AG09309 (cell line): ENCODE data around the gene CR2.

Experiments
- DNase-seq: peaks from one replicate; pipeline ENCODE4 v3.0.0-alpha.2; 2010; ENCODE audit warnings: low read depth
- H3K4me3 ChIP-seq: 2 replicates; pipeline ENCODE4 v1.5.1; 2011; ENCODE audit warnings: mild to moderate bottlenecking, low read depth, low read length, moderate library complexity; ENCODE audit not compliant: control insufficient read depth
- TF ChIP-seq, protein P1 (sequence below): IDR thresholded peaks from 2 replicates; pipeline ENCODE4 v1.5.1; 2011; ENCODE audit warnings: mild to moderate bottlenecking, low read depth, low read length, inconsistent platforms; ENCODE audit not compliant: insufficient read depth, control insufficient read depth; ENCODE audit errors: missing control alignments

The CR2 gene

DNA sequence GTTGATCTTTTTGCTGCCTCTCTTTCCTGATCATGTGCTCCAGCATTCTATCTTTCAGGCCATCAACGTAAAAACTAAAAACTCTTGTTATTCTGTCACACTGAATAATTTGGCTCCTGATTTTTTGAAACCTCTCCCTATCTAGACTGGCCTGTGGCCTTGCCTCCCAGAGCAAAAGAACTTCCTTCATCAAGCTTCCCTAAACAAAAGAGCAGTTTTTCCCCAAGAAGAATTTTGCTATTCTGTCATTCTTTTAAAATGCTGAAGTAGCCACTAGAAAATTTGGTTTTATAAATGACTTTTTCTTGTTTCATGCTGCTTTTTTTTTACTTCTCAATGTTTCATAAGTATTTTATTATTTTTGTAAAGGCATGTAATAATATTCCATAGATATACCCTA is 37.1 kb upstream of the CR2 start:
- no peak for DNase-seq
- TF ChIP-seq, protein P1, sequence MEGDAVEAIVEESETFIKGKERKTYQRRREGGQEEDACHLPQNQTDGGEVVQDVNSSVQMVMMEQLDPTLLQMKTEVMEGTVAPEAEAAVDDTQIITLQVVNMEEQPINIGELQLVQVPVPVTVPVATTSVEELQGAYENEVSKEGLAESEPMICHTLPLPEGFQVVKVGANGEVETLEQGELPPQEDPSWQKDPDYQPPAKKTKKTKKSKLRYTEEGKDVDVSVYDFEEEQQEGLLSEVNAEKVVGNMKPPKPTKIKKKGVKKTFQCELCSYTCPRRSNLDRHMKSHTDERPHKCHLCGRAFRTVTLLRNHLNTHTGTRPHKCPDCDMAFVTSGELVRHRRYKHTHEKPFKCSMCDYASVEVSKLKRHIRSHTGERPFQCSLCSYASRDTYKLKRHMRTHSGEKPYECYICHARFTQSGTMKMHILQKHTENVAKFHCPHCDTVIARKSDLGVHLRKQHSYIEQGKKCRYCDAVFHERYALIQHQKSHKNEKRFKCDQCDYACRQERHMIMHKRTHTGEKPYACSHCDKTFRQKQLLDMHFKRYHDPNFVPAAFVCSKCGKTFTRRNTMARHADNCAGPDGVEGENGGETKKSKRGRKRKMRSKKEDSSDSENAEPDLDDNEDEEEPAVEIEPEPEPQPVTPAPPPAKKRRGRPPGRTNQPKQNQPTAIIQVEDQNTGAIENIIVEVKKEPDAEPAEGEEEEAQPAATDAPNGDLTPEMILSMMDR: no peak
- H3K4me3 ChIP-seq: no peak overlapping the region

DNA sequence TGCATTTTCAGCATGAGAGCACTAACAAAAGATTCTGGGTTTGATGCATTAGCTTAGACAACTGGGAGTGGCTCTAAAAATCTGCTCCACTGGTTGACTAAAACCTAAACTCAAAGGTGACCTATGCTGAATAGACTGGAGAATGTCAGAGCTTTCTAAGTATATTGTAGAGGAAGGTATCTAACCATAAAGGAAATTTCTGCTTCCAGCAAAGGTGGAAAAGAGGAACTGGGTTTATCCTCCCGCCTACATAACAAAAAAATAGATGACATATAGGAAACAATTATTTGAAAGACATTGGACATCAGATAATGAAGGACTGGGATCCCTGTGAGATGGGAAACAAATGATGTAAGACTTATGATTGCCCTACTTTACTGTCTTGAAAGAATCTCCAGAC is 35.8 kb upstream of the CR2 start:
- DNase-seq: no peak
- no peak overlapping the region for H3K4me3 ChIP-seq
- TF ChIP-seq, protein P1: no peak

DNA sequence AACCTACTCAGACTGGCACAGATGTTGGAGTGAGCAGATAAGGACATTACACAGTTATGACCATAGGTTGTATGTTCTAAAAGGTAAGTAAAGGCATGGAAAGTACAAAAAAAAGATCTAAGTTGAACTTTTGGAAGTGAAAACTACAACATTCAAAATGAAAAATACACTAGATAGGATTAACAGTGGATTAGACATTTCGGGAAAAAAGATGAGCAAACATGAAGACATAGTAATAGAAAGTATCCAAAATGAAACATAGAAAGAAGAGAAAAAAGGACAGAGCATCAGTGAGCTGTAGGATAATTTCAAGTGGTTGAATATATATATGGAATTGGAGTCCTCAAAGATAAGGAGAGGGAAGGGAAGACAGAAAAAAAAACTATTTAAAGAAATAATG is 34.0 kb upstream of the CR2 start:
- TF ChIP-seq, protein P1: no peak
- no peak overlapping the region for H3K4me3 ChIP-seq
- DNase-seq: no peak

DNA sequence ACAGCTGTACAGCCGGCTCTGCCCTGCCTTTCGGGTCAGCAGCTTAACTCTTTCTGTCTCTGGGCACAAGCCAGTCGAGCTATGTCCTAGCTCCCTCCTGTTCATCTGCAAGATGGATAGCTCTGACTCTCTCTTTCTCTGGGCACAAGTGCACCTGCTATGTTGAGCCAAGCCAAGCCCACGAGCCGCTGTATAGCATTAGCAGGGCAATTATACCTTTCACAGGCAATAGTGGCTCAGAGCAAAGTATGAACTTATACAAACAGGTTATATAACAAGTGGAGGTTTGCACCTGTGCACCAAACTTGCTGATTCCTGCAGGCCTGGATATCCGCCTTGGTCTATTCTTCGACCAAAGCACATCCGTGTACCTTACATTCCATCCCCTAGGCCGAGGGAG is 33.0 kb upstream of the CR2 start:
- TF ChIP-seq, protein P1: no peak
- H3K4me3 ChIP-seq: no peak overlapping the region
- DNase-seq: no peak

DNA sequence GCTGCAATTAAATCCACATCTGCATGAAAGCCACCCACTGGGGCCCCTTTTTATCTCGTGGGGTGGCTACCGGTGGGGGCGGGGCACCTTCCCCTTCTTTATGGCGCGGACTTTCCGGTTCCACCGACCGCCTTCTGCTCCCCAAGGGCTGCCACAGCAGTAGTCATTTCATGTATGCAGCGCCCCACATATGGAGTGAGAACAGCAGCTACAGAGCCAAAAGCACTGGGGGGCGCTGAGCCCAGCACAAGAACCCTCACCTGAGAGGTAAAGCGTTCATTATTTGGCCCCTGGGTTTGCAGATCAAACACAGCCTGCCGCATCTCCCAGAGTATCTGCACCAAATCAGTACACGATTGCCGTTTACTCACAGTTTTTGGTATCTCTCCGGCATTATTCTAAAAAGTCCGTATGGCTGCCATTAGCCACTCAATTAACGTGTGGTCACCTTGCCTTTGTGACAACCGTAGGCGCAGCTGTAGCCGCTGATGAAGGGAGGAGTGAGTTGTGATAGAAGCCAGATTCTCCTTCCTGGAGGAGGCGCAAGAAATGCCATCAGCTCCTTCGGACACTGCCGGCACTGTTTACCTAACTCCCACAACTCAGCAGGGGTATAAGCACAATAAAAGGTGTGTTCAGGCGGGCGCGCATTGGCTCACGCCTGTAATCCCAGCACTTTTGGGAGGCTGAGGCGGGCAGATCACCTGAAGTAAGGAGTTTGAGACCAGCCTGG is 30.4 kb upstream of the CR2 start:
- no peak for DNase-seq
- no peak overlapping the region for H3K4me3 ChIP-seq
- TF ChIP-seq, protein P1: no peak

DNA sequence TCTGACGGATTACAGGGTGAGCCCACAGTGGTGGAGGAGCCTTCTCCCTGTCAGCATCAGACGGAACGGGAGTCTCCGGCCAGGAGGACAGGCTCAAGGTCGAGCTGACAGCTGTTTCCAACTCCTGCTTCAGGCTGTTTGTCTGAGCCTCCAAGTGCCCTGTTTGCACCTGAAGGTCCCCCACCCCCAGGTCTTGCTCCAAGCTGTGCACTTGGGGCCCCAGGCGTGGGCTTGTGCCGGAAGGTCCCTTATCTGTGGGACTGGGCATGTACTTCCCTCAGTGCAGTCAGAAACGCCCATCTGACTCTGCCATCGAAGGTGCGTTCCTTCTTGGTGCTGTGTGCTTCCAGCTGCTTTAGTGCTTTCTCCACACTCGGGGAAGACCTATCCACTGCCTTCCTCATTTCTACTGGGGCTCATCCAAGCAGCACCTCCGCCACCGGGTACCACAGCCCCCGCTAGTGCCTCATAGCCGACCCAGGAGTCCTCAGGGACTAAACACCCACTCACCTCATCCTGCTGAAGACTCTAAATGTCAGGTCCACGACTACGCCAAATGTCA is 29.5 kb upstream of the CR2 start:
- DNase-seq: no peak
- H3K4me3 ChIP-seq: no peak overlapping the region
- TF ChIP-seq, protein P1: no peak
